ENCODE measurements around the gene EVA1A.

The EVA1A gene

DNA sequence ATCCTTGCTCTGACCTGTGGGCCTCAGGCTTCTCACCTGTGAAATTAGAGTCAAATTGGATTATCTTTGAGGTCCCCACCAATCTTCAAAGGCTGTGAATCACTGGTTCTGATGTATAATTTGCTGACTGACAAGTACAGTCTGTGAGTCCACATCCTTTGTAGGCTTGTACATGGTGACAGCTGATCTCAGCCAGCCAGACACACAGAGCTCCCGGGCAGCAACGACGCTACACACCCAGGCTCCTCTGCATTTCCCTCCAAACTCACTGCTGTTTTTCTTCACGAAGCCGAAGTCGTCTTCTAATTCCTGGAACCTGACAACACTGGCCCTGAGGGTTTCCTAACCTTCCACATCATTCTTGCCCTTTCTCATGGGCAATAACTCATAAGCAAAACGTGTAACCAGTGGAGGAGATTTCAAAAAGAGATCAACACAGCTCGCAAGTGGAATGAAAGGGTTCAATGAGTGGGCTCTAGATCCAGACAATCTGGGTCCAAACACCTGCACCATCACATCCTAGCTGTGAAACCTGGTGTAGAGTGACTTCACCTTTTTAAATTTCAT is 37.9 kb upstream of the EVA1A start:
- Histone ChIP-seq H4K20me1 (ENCODE audit: insufficient read depth, low read length, poor library complexity, severe bottlenecking) (no peaks in the 10 kb centered on the region), H3K79me2 (ENCODE audit: insufficient read depth, low read length) (no peaks in the 10 kb centered on the region), H3K9me3 (ENCODE audit: insufficient read depth, low read depth, low read length) (no peaks in the 10 kb centered on the region), H3K4me3 (ENCODE audit: low read length, poor library complexity, severe bottlenecking) (no peak overlapping the region), H3F3A (ENCODE audit: low read depth) (no peaks in the 10 kb centered on the region), H3K4me2 (ENCODE audit: low read depth, low read length, poor library complexity, severe bottlenecking) (no peak overlapping the region), H3K4me1 (ENCODE audit: insufficient read depth, low read length, poor library complexity, severe bottlenecking) (no peaks in the 10 kb centered on the region), H2AFZ (ENCODE audit: low read length) (no peak overlapping the region), H3K9ac (ENCODE audit: low read depth, low read length, poor library complexity, severe bottlenecking) (no peak overlapping the region), H3K27me3 (ENCODE audit: insufficient read depth, low read length, poor library complexity, severe bottlenecking) (no peaks in the 10 kb centered on the region), H3K9me2 (replicated peaks; ENCODE audit: low read depth, low read length) (no peaks in the 10 kb centered on the region), H3K36me3 (ENCODE audit: insufficient read depth, low read length) (no peaks in the 10 kb centered on the region)
- no peak for TF ChIP-seq CTCF (conservative IDR thresholded peaks at IDR 0.05; ENCODE audit: low read length)
- no peak for TF ChIP-seq EZH2phosphoT487 (IDR thresholded peaks at IDR 0.05; ENCODE audit: borderline replicate concordance)

DNA sequence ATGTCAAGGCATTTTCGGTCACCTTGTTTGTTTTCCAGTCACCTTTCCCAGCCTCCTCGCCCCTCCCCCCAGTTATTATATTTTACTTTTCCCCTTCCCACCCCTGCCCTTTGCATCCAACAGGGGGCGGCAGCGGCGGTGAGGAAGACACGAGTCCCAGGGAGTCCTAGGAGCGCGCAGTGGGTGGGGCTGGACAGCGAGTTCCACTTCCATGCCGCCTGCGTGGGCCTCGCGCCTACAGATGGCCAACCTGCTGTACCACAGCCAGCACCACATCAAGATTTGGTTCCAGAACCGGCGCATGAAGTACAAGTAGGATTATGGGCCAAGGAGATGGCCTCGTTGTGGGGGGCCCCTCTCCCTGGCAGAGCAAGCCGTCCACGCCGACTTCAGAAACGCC is 37.2 kb upstream of the EVA1A start:
- Histone ChIP-seq H3K4me2 (ENCODE audit: low read depth, low read length, poor library complexity, severe bottlenecking) (no peak overlapping the region), H3K9ac (ENCODE audit: low read depth, low read length, poor library complexity, severe bottlenecking) (no peak overlapping the region), H3F3A (ENCODE audit: low read depth) (no peaks in the 10 kb centered on the region), H3K4me1 (ENCODE audit: insufficient read depth, low read length, poor library complexity, severe bottlenecking) (no peaks in the 10 kb centered on the region), H3K4me3 (ENCODE audit: low read length, poor library complexity, severe bottlenecking) (no peak overlapping the region), H3K36me3 (ENCODE audit: insufficient read depth, low read length) (no peaks in the 10 kb centered on the region), H2AFZ (ENCODE audit: low read length) (no peak overlapping the region), H4K20me1 (ENCODE audit: insufficient read depth, low read length, poor library complexity, severe bottlenecking) (no peaks in the 10 kb centered on the region), H3K79me2 (ENCODE audit: insufficient read depth, low read length) (no peaks in the 10 kb centered on the region), H3K9me3 (ENCODE audit: insufficient read depth, low read depth, low read length) (no peaks in the 10 kb centered on the region), H3K9me2 (replicated peaks; ENCODE audit: low read depth, low read length) (no peaks in the 10 kb centered on the region), H3K27me3 (ENCODE audit: insufficient read depth, low read length, poor library complexity, severe bottlenecking) (no peaks in the 10 kb centered on the region)
- TF ChIP-seq CTCF (conservative IDR thresholded peaks at IDR 0.05; ENCODE audit: low read length) (no peak), EZH2phosphoT487 (IDR thresholded peaks at IDR 0.05; ENCODE audit: borderline replicate concordance) (no peak)

DNA sequence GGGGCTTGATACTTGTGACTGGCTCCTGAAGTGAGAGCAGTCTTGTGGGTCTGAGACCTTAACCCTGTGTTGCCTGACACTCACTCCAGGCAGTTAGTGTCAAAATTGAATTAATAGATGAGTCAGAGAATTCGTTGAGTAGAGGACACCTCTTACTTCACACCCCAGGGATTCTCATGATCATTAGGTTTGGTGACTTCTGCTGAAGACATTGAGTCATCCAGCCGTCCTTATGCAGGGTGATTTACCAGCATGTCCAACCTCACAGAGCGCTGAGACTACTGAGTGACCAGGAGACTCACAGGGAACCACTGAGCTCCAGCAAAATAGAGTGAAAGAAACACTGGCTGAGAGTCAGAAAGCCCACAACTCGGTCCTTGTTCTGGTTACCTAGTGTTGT is 36.0 kb upstream of the EVA1A start:
- no peaks in the 10 kb centered on the region for H3F3A ChIP-seq (ENCODE audit: low read depth)
- TF ChIP-seq EZH2phosphoT487 (IDR thresholded peaks at IDR 0.05; ENCODE audit: borderline replicate concordance) (no peak), CTCF (conservative IDR thresholded peaks at IDR 0.05; ENCODE audit: low read length) (no peak)
- H2AFZ ChIP-seq (ENCODE audit: low read length), result no peak overlapping the region
- H3K9ac ChIP-seq (ENCODE audit: low read depth, low read length, poor library complexity, severe bottlenecking), result no peak overlapping the region
- no peaks in the 10 kb centered on the region for H4K20me1 ChIP-seq (ENCODE audit: insufficient read depth, low read length, poor library complexity, severe bottlenecking)
- no peaks in the 10 kb centered on the region for H3K27me3 ChIP-seq (ENCODE audit: insufficient read depth, low read length, poor library complexity, severe bottlenecking)
- no peaks in the 10 kb centered on the region for H3K36me3 ChIP-seq (ENCODE audit: insufficient read depth, low read length)
- no peaks in the 10 kb centered on the region for H3K79me2 ChIP-seq (ENCODE audit: insufficient read depth, low read length)
- no peaks in the 10 kb centered on the region for H3K9me3 ChIP-seq (ENCODE audit: insufficient read depth, low read depth, low read length)
- H3K4me1 ChIP-seq (ENCODE audit: insufficient read depth, low read length, poor library complexity, severe bottlenecking), result no peaks in the 10 kb centered on the region
- H3K4me2 ChIP-seq (ENCODE audit: low read depth, low read length, poor library complexity, severe bottlenecking), result no peak overlapping the region
- H3K4me3 ChIP-seq (ENCODE audit: low read length, poor library complexity, severe bottlenecking), result no peak overlapping the region
- no peaks in the 10 kb centered on the region for H3K9me2 ChIP-seq (replicated peaks; ENCODE audit: low read depth, low read length)
